HEK293 (cell line): Measurements from ENCODE around the gene NINJ1.

ENCODE experiments used
- BCL6B ChIP-seq: fragments of 450-650 bp; formaldehyde crosslinking; IDR thresholded peaks from 2 replicates; pipeline ENCODE4 v1.5.1; 2017; ENCODE audit warnings: missing biosample characterization, missing genetic modification characterization
- CTCF ChIP-seq: fragments of 450-650 bp; formaldehyde crosslinking; IDR thresholded peaks from 2 replicates; pipeline ENCODE4 v1.5.1; 2016; ENCODE audit warnings: missing biosample characterization, missing genetic modification characterization
- ELK4 ChIP-seq: IDR thresholded peaks from 2 replicates; pipeline ENCODE4 v1.6.1; 2011; ENCODE audit warnings: mild to moderate bottlenecking, low read depth, low read length, borderline replicate concordance
- REST ChIP-seq: fragments of 450-650 bp; formaldehyde crosslinking; IDR thresholded peaks from 2 replicates; pipeline ENCODE4 v1.5.1; 2016; ENCODE audit warnings: missing biosample characterization, missing genetic modification characterization
- ZFP3 ChIP-seq: fragments of 450-650 bp; formaldehyde crosslinking; IDR thresholded peaks from 2 replicates; pipeline ENCODE4 v1.5.1; 2016; ENCODE audit warnings: low read depth, missing biosample characterization, missing genetic modification characterization
- ZNF138 ChIP-seq: fragments of 450-650 bp; formaldehyde crosslinking; IDR thresholded peaks from 2 replicates; pipeline ENCODE4 v1.5.1; 2016; ENCODE audit warnings: missing biosample characterization, missing genetic modification characterization, borderline replicate concordance
- ZNF449 ChIP-seq: fragments of 450-650 bp; formaldehyde crosslinking; IDR thresholded peaks from 2 replicates; pipeline ENCODE4 v1.5.1; 2017; ENCODE audit warnings: missing biosample characterization, mild to moderate bottlenecking, missing genetic modification characterization, moderate library complexity
- ZNF571 ChIP-seq: fragments of 450-650 bp; formaldehyde crosslinking; IDR thresholded peaks from 2 replicates; pipeline ENCODE4 v1.5.0; 2017; ENCODE audit warnings: missing biosample characterization, missing genetic modification characterization
- ZNF621 ChIP-seq: fragments of 450-650 bp; formaldehyde crosslinking; IDR thresholded peaks from 2 replicates; pipeline ENCODE4 v1.5.1; 2017; ENCODE audit warnings: missing biosample characterization, missing genetic modification characterization
- ZNF677 ChIP-seq: fragments of 450-650 bp; IDR thresholded peaks from 2 replicates; pipeline ENCODE4 v1.5.0; 2018; ENCODE audit warnings: missing biosample characterization, mild to moderate bottlenecking, missing genetic modification characterization, moderate library complexity
- ZNF777 ChIP-seq: fragments of 450-650 bp; formaldehyde crosslinking; IDR thresholded peaks from 2 replicates; pipeline ENCODE4 v1.5.1; 2017; ENCODE audit warnings: missing biosample characterization, missing genetic modification characterization, borderline replicate concordance
- ZSCAN16 ChIP-seq: fragments of 450-650 bp; formaldehyde crosslinking; IDR thresholded peaks from 2 replicates; pipeline ENCODE4 v1.5.1; 2016; ENCODE audit warnings: missing biosample characterization, missing genetic modification characterization

GRCh38 chr9:93125331-93125894 is 8.6 kb downstream of the NINJ1 start:
- TF ChIP-seq ZNF677 (tag by site-specific recombination) (no peak), ELK4 (no peak), CTCF (tag by site-specific recombination) (no peak), ZNF138 (tag by site-specific recombination) (no peak), ZNF777 (tag by site-specific recombination) (no peak), ZFP3 (tag by site-specific recombination) (no peak), BCL6B (tag by site-specific recombination) (no peak), REST (no peak), ZSCAN16 (no peak), ZNF571 (tag by site-specific recombination) (no peak), ZNF449 (no peak), ZNF621 (tag by site-specific recombination) (no peak)
